Naive thymus-derived CD4-positive, alpha-beta T cell (primary cell): ENCODE measurements around the gene CCR3. TPM values are rescaled to one million over a fixed set of nuclear protein-coding genes. Genes with fewer than 3 reads are reported as not detected.

Source experiments
- ATAC-seq: fragments of 150-1000 bp; cut with Tn5 transposase; 2 replicates; pipeline ENCODE4 v1.10.0; 2021; ENCODE audit warnings: mild to moderate bottlenecking, moderate library complexity
- CTCF ChIA-PET: fragments of 350-600 bp; sonication (Branson Sonifier 250); formaldehyde crosslinking; loops from one replicate; lab custom pipeline; 2021; ENCODE audit warnings: antibody characterized with exemption; lab: Charles Lee
- POLR2A ChIA-PET: fragments of 350-600 bp; sonication (Branson Sonifier 250); formaldehyde crosslinking; loops from one replicate; lab custom pipeline; 2021; ENCODE audit warnings: antibody characterized with exemption, inconsistent platforms; lab: Charles Lee
- DNase-seq, 9 donors: peaks; one replicate each; pipeline versions ENCODE4 v3.0.0 to v3.0.0-alpha.2; 2020 to 2022; ENCODE audit warnings: mixed read lengths in 1 of 9
- H3K27ac ChIP-seq: one replicate; pipeline ENCODE4 v1.7.0; 2013; ENCODE audit warnings: mild to moderate bottlenecking, low read depth, low read length, moderate library complexity
- H3K27me3 ChIP-seq, 2 donors: one replicate each; pipeline ENCODE4 v1.7.0; 2013; ENCODE audit warnings: low read length in 2 of 2, mild to moderate bottlenecking in 2 of 2, moderate library complexity in 2 of 2; ENCODE audit not compliant: control insufficient read depth in 2 of 2, insufficient read depth in 2 of 2
- H3K36me3 ChIP-seq, 3 experiments: 1 replicate in 2 of 3; 2 replicates in 1 of 3; pipeline ENCODE4 v1.7.0; 2013; ENCODE audit warnings: low read length in 3 of 3, mild to moderate bottlenecking in 3 of 3, moderate library complexity in 1 of 3; ENCODE audit not compliant: insufficient read depth in 3 of 3, control insufficient read depth in 2 of 3
- H3K4me1 ChIP-seq, 2 donors: one replicate each; pipeline ENCODE4 v1.7.0; 2013; ENCODE audit warnings: low read length in 2 of 2, mild to moderate bottlenecking in 2 of 2, moderate library complexity in 1 of 2; ENCODE audit not compliant: control insufficient read depth in 2 of 2, insufficient read depth in 2 of 2
- H3K4me3 ChIP-seq: 2 replicates; pipeline ENCODE4 v1.7.0; 2013; ENCODE audit warnings: mild to moderate bottlenecking, low read length
- H3K9me3 ChIP-seq, 3 experiments: 1 replicate in 2 of 3; 2 replicates in 1 of 3; pipeline ENCODE4 v1.7.0; 2013; ENCODE audit warnings: low read length in 3 of 3; ENCODE audit not compliant: control insufficient read depth in 2 of 3
- H3K27ac Mint-ChIP-seq, 9 donors: one replicate each; pipeline ENCODE4 v1.8.0; 2020 to 2022; ENCODE audit warnings: mixed read lengths in 9 of 9, mild to moderate bottlenecking in 8 of 9, moderate library complexity in 5 of 9, inconsistent platforms in 2 of 9
- H3K27me3 Mint-ChIP-seq, 5 donors: one replicate each; pipeline ENCODE4 v1.8.0; 2021 to 2022; ENCODE audit warnings: mixed read lengths in 5 of 5, mild to moderate bottlenecking in 1 of 5
- H3K36me3 Mint-ChIP-seq, 5 donors: one replicate each; pipeline ENCODE4 v1.8.0; 2020 to 2022; ENCODE audit warnings: mixed read lengths in 5 of 5, mild to moderate bottlenecking in 3 of 5, inconsistent platforms in 1 of 5
- H3K4me1 Mint-ChIP-seq, 7 donors: one replicate each; pipeline ENCODE4 v1.8.0; 2020 to 2022; ENCODE audit warnings: mixed read lengths in 7 of 7, mild to moderate bottlenecking in 3 of 7, inconsistent platforms in 1 of 7
- H3K4me3 Mint-ChIP-seq, 10 donors: one replicate each; pipeline ENCODE4 v1.8.0; 2020 to 2022; ENCODE audit warnings: mild to moderate bottlenecking in 10 of 10, mixed read lengths in 10 of 10, moderate library complexity in 6 of 10, inconsistent platforms in 2 of 10
- H3K9me3 Mint-ChIP-seq, 11 donors: one replicate each; pipeline ENCODE4 v1.8.0; 2020 to 2022; ENCODE audit warnings: mixed read lengths in 11 of 11, mild to moderate bottlenecking in 4 of 11, inconsistent platforms in 1 of 11, moderate library complexity in 1 of 11
- intact Hi-C, 2 donors: fragments of 100-400 bp; cut with micrococcal nuclease; formaldehyde crosslinking; loops; one replicate each; pipeline ENCODE4 v1.15.1; 2023
- polyA plus RNA-seq, 2 donors: library from polyadenylated mRNA; unstranded; fragments of 300-500 nt; fragmentation: Illumina TruSeq; gene quantifications; one replicate each; pipeline ENCODE4 v1.2.3, GENCODE V29; 2021
- total RNA-seq, 6 experiments: library from RNA in 5 of 6; stranded (reverse) in 5 of 6; gene quantifications; 1 replicate in 5 of 6; 2 replicates in 1 of 6; pipeline ENCODE4 v1.2.3 and lab custom pipeline; 2021 to 2026

CCR3 gene
- total and polyA plus RNA-seq, 7 experiments from 2014 or later, result 0.17 to 7.4 (median 2.4) TPM; not detected in 4

- no peaks in the 10 kb centered on the region for H3K9me3 ChIP-seq
- no peaks in the 10 kb centered on the region for H3K36me3 ChIP-seq
- H3K4me3 Mint-ChIP-seq, result peak overlapping the region in 3 of 10 donors; percentile 32 to 47 (median 37)
- H3K27me3 Mint-ChIP-seq, result peaks cover 0 to 32% (median 0%) of the 10 kb centered on the region in 5 donors
- peaks cover 0 to 15% (median 7%) of the 10 kb centered on the region in 11 donors for H3K9me3 Mint-ChIP-seq
- H3K4me3 ChIP-seq, result no peak overlapping the region
- peak overlapping the region in 2 of 9 donors; percentile 47 to 80 for H3K27ac Mint-ChIP-seq
- no peak overlapping the region for H3K27ac ChIP-seq
- ATAC-seq, result no peak
- intact Hi-C loops, result loop anchor here in 1 of 2 donors (2.0 to 5.0 kb wide), 2 partner anchors 65 to 165 kb away; no protein-coding TSS in a partner anchor
- H3K36me3 Mint-ChIP-seq, result peaks cover 0 to 27% (median 6%) of the 10 kb centered on the region in 5 donors
- peaks cover 20 to 59% (median 24%) of the 10 kb centered on the region in 7 donors for H3K4me1 Mint-ChIP-seq
- peaks cover 5 to 52% of the 10 kb centered on the region in 2 donors for H3K4me1 ChIP-seq
- ChIA-PET CTCF (interaction anchor here (0.8 to 4.1 kb wide), 4 partner anchors 26 to 98 kb away, joined by 3 to 80 read pairs (median 6); partner anchors contain the start of gene CCR5), POLR2A (interaction anchor here (1.3 kb wide), 1 partner anchor 22 kb away, joined by 4 read pairs; no protein-coding TSS in a partner anchor)
- no peaks in the 10 kb centered on the region for H3K27me3 ChIP-seq
- DNase-seq, result no peak
Observed at GRCh38 chr3:46277476-46277875, 35.2 kb downstream of the CCR3 start.

DNA sequence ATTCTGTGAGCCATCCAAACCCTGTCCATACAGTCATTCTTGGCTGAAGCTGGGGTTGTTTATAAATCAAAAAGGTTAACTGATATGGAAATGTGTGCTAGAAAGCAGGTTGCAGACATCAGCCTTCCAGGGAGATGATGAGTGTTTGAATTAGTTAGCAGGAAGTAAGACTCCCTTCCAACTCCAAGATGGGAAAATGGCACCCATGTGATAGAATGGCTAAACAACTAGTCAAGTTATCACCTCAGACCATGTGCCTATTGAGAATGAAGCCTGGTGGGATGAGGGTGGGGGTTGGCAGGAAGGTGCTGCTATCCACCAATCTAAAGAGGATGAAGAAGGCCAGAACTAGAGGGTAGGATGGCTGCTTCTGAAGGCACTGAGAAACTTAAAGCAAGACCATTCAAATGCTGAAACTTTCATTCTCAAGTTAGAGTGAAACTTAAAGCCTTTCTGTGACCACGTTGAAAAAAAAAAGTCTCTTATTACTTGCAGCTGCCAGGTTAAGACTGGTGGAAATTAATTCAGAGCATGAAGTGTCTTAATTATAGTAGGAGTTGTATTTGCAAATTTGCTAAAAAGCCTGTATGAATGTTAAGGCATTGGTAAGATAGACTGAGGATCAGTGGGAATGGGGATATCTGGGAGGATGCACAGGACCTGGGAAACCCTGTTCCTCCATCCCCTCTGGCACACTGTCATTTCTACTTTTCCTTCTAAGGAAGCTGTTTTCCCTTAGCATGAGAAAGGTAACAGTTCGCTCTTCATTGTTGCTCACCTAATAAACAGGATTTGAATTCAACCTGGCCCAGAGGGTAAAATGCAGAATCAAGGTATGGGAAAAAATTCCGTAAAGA is 36.8 kb downstream of the CCR3 start:
- Mint-ChIP-seq H3K27ac (peak overlapping the region in 3 of 9 donors; percentile 6 to 88 (median 53)), H3K9me3 (peaks cover 0 to 15% (median 7%) of the 10 kb centered on the region in 11 donors), H3K4me3 (peak overlapping the region in 2 of 10 donors; percentile 3 to 76), H3K27me3 (peaks cover 0 to 20% (median 0%) of the 10 kb centered on the region in 5 donors), H3K36me3 (peaks cover 0 to 27% (median 6%) of the 10 kb centered on the region in 5 donors), H3K4me1 (peaks cover 31 to 75% (median 37%) of the 10 kb centered on the region in 7 donors)
- Histone ChIP-seq H3K4me3 (no peak overlapping the region), H3K36me3 (no peaks in the 10 kb centered on the region), H3K9me3 (no peaks in the 10 kb centered on the region), H3K27me3 (no peaks in the 10 kb centered on the region), H3K27ac (no peak overlapping the region), H3K4me1 (peaks cover 13 to 68% of the 10 kb centered on the region in 2 donors)
- no peak for DNase-seq
- POLR2A ChIA-PET, result no interaction called here
- CTCF ChIA-PET, result interaction anchor here (0.7 to 1.1 kb wide), 3 partner anchors 86 to 98 kb away, joined by 3 to 4 read pairs (median 3); no protein-coding TSS in a partner anchor
- intact Hi-C loops, result loop anchor here in 1 of 2 donors (5.0 kb wide), 1 partner anchor 163 kb away; no protein-coding TSS in a partner anchor
- no peak for ATAC-seq

DNA sequence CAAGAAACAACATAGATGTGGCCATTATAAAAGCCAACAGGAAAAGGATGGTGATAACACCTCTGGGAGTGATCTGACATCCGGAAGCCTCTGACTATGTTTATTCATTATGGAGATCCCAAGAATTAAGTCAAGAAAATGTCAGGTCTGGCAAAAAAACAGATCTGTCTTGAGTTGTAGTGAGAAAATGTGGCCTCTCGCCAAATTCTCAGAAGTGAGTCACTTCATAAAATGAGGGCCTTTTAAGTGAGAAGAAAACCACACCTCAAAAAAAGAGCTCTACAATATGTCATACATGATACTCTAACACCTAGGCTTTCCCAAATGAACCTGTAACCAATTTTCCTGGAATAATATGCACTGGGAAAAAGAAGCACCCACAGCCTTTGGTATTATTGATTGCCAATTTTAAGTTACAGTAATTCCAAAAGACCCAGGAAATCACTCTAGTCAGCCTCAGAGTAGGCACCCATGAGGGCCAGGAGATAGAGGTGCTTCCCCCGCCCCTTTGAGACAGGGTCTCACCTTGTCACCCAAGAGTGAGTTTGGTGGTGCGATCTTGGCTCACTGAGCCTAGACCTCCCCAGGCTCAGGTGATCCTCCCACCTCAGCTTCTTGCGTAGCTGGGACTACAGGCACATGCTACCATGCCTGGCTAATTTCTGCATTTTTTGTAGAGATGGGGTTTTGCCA is 38.0 kb downstream of the CCR3 start:
- H3K27ac ChIP-seq, result no peak overlapping the region
- Mint-ChIP-seq H3K9me3 (peaks cover 0 to 15% (median 7%) of the 10 kb centered on the region in 11 donors), H3K36me3 (peaks cover 0 to 27% (median 6%) of the 10 kb centered on the region in 5 donors), H3K4me1 (peaks cover 40 to 84% (median 48%) of the 10 kb centered on the region in 7 donors), H3K27me3 (peaks cover 0 to 8% (median 0%) of the 10 kb centered on the region in 5 donors), H3K27ac (peak overlapping the region in 3 of 9 donors; percentile 22 to 88 (median 65)), H3K4me3 (peak overlapping the region in 3 of 10 donors; percentile 3 to 76 (median 7))
- peaks cover 15 to 80% of the 10 kb centered on the region in 2 donors for H3K4me1 ChIP-seq
- ATAC-seq (peak; percentile 47), DNase-seq (peak in 2 of 9 donors; percentile 18 to 20)
- H3K9me3 ChIP-seq, result no peaks in the 10 kb centered on the region
- H3K27me3 ChIP-seq, result no peaks in the 10 kb centered on the region
- POLR2A ChIA-PET, result no interaction called here
- CTCF ChIA-PET, result interaction anchor here (1.4 kb wide), 1 partner anchor 90 kb away, joined by 4 read pairs; the partner anchor contains the start of gene CCR5
- intact Hi-C loops, result loop anchor here in 1 of 2 donors (1.0 to 5.0 kb wide), 3 partner anchors 69 to 183 kb away; partner anchors contain the start of gene CCR5
- no peak overlapping the region for H3K4me3 ChIP-seq
- H3K36me3 ChIP-seq, result no peaks in the 10 kb centered on the region

GRCh38 chr3:46281551-46281950 is 39.3 kb downstream of the CCR3 start:
- CTCF ChIA-PET, result no interaction called here
- no peaks in the 10 kb centered on the region for H3K27me3 ChIP-seq
- peaks cover 15 to 90% of the 10 kb centered on the region in 2 donors for H3K4me1 ChIP-seq
- H3K4me3 ChIP-seq, result no peak overlapping the region
- H3K4me3 Mint-ChIP-seq, result no peak overlapping the region
- H3K36me3 ChIP-seq, result no peaks in the 10 kb centered on the region
- H3K27me3 Mint-ChIP-seq, result peaks cover 0 to 4% (median 0%) of the 10 kb centered on the region in 5 donors
- H3K9me3 ChIP-seq, result no peaks in the 10 kb centered on the region
- intact Hi-C loops, result loop anchor here in 1 of 2 donors (5.0 kb wide), 1 partner anchor 184 kb away; no protein-coding TSS in a partner anchor
- peaks cover 0 to 26% (median 6%) of the 10 kb centered on the region in 5 donors for H3K36me3 Mint-ChIP-seq
- no peak for ATAC-seq
- H3K4me1 Mint-ChIP-seq, result peaks cover 40 to 93% (median 47%) of the 10 kb centered on the region in 7 donors
- peak overlapping the region in 1 of 9 donors; percentile 80 for H3K27ac Mint-ChIP-seq
- no peak for DNase-seq
- H3K9me3 Mint-ChIP-seq, result peaks cover 0 to 15% (median 7%) of the 10 kb centered on the region in 11 donors
- H3K27ac ChIP-seq, result no peak overlapping the region
- POLR2A ChIA-PET, result no interaction called here

GRCh38 chr3:46282041-46282440 is 39.8 kb downstream of the CCR3 start:
- H3K36me3 Mint-ChIP-seq, result peaks cover 0 to 24% (median 6%) of the 10 kb centered on the region in 5 donors
- H3K27ac Mint-ChIP-seq, result peak overlapping the region in 1 of 9 donors; percentile 80
- Histone ChIP-seq H3K4me1 (peaks cover 15 to 87% of the 10 kb centered on the region in 2 donors), H3K27ac (no peak overlapping the region), H3K9me3 (no peaks in the 10 kb centered on the region), H3K4me3 (no peak overlapping the region), H3K27me3 (no peaks in the 10 kb centered on the region), H3K36me3 (no peaks in the 10 kb centered on the region)
- H3K4me1 Mint-ChIP-seq, result peaks cover 38 to 89% (median 43%) of the 10 kb centered on the region in 7 donors
- peaks cover 0 to 15% (median 7%) of the 10 kb centered on the region in 11 donors for H3K9me3 Mint-ChIP-seq
- ATAC-seq, result no peak
- H3K27me3 Mint-ChIP-seq, result peaks cover 0 to 4% (median 0%) of the 10 kb centered on the region in 5 donors
- intact Hi-C loops, result loop anchor here in 1 of 2 donors (5.0 kb wide), 1 partner anchor 185 kb away; no protein-coding TSS in a partner anchor
- peak overlapping the region in 1 of 10 donors; percentile 6 for H3K4me3 Mint-ChIP-seq
- no peak for DNase-seq
- ChIA-PET CTCF (no interaction called here), POLR2A (no interaction called here)
